Breast epithelium (tissue), 4 donors: Measurements from ENCODE around the gene KLHL36. TPM values are rescaled to one million over a fixed set of nuclear protein-coding genes. Genes with fewer than 3 reads are reported as not detected.

Source experiments
- DNase-seq, 2 donors: peaks; one replicate each; pipeline ENCODE4 v3.0.0-alpha.2; 2019; ENCODE audit warnings: low spot score in 2 of 2
- H3K27ac ChIP-seq, 2 donors: fragments of 200-600 bp; sonication (generic) in 1 of 2; one replicate each; pipeline ENCODE4 v1.5.1; 2016 to 2019; ENCODE audit warnings: mild to moderate bottlenecking in 1 of 2
- H3K27me3 ChIP-seq, 2 donors: fragments of 200-600 bp; sonication (generic) in 1 of 2; one replicate each; pipeline versions ENCODE4 v1.5.1 to v1.6.0; 2017 to 2019; ENCODE audit warnings: control low read depth in 1 of 2, mild to moderate bottlenecking in 1 of 2
- H3K36me3 ChIP-seq: fragments of 200-600 bp; one replicate; pipeline ENCODE4 v1.5.1; 2019
- H3K4me1 ChIP-seq, 2 donors: fragments of 200-600 bp; sonication (generic); one replicate each; pipeline ENCODE4 v1.5.1; 2016 to 2019; ENCODE audit warnings: control low read depth in 1 of 2
- H3K4me3 ChIP-seq, 3 donors: fragments of 200-600 bp; sonication (generic); 1 replicate in 2 of 3; 2 replicates in 1 of 3; pipeline ENCODE4 v1.5.1; 2016 to 2019; ENCODE audit warnings: mild to moderate bottlenecking in 3 of 3, moderate library complexity in 2 of 3
- H3K9me3 ChIP-seq, 2 donors: fragments of 200-600 bp; sonication (generic) in 1 of 2; one replicate each; pipeline ENCODE4 v1.5.1; 2016 to 2019; ENCODE audit warnings: control low read depth in 1 of 2
- CTCF ChIP-seq, 3 donors: fragments of 450-650 bp; IDR thresholded peaks; one replicate each; pipeline ENCODE4 v1.5.1; 2016 to 2017; ENCODE audit warnings: antibody characterized with exemption in 3 of 3, mild to moderate bottlenecking in 3 of 3, moderate library complexity in 3 of 3
- POLR2A ChIP-seq: fragments of 450-650 bp; IDR thresholded peaks from one replicate; pipeline ENCODE4 v1.6.1; 2016; ENCODE audit warnings: antibody characterized with exemption, mild to moderate bottlenecking, moderate library complexity
- POLR2AphosphoS5 ChIP-seq, 3 donors: sonication (generic); formaldehyde crosslinking; IDR thresholded peaks; one replicate each; pipeline ENCODE4 v1.6.1; 2017; ENCODE audit warnings: antibody characterized with exemption in 3 of 3
- intact Hi-C: fragments of 100-400 bp; cut with DNase I; formaldehyde crosslinking; loops from one replicate; pipeline ENCODE4 v1.15.1; 2023; ENCODE audit warnings: low total_unique reads
- total RNA-seq, 3 donors: library from RNA; depleted of rRNA; stranded (reverse); fragments of >200 nt; gene quantifications; one replicate each; pipeline ENCODE4 v1.1.0, GENCODE V29; 2016

KLHL36 gene
- total RNA-seq, 3 donors from 2014 or later = 51.5 to 61.4 (median 59.4) TPM

GRCh38 chr16:84699712-84700445 is 51.6 kb downstream of the KLHL36 start, which contains the start of gene USP10:
USP10 (plus strand) TSS chr16:84700000; CDS start chr16:84700091, 91 bp downstream.
- peak within 1 kb of the TSS; percentile 89 to 96 for H3K27ac ChIP-seq
- intact Hi-C loops = no loop called here
- DNase-seq = peak; percentile 69 to 70
- H3K4me1 ChIP-seq = peaks cover 5 to 11% of the 10 kb centered on the region in 2 donors
- no peaks in the 10 kb centered on the region for H3K27me3 ChIP-seq
- no peak for TF ChIP-seq POLR2AphosphoS5 (IDR thresholded peaks at IDR 0.05)
- no peak for TF ChIP-seq POLR2A
- no peak for TF ChIP-seq CTCF (IDR thresholded peaks at IDR 0.05)
- H3K36me3 ChIP-seq = no peaks in the 10 kb centered on the region
- no peaks in the 10 kb centered on the region for H3K9me3 ChIP-seq
- peak within 1 kb of the TSS; percentile 95 to 100 (median 99) for H3K4me3 ChIP-seq

GRCh38 chr16:84700446-84701300 is 52.4 kb downstream of the KLHL36 start:
- DNase-seq = no peak
- TF ChIP-seq CTCF (IDR thresholded peaks at IDR 0.05) = no peak
- no peak for TF ChIP-seq POLR2A
- TF ChIP-seq POLR2AphosphoS5 (IDR thresholded peaks at IDR 0.05) = no peak
- H3K27ac ChIP-seq = peak overlapping the region; percentile 89 to 96
- H3K9me3 ChIP-seq = no peaks in the 10 kb centered on the region
- intact Hi-C loops = no loop called here
- H3K27me3 ChIP-seq = no peaks in the 10 kb centered on the region
- H3K4me3 ChIP-seq = peak overlapping the region; percentile 95 to 100 (median 99)
- peaks cover 5 to 11% of the 10 kb centered on the region in 2 donors for H3K4me1 ChIP-seq
- H3K36me3 ChIP-seq = no peaks in the 10 kb centered on the region

GRCh38 chr16:84703681-84704080 is 55.4 kb downstream of the KLHL36 start:
- Histone ChIP-seq H3K36me3 (no peaks in the 10 kb centered on the region), H3K4me3 (no peak overlapping the region), H3K9me3 (no peaks in the 10 kb centered on the region), H3K27me3 (no peaks in the 10 kb centered on the region), H3K4me1 (peaks cover 5 to 11% of the 10 kb centered on the region in 2 donors), H3K27ac (no peak overlapping the region)
- no peak for TF ChIP-seq POLR2A
- no peak for TF ChIP-seq POLR2AphosphoS5 (IDR thresholded peaks at IDR 0.05)
- TF ChIP-seq CTCF (IDR thresholded peaks at IDR 0.05) = no peak
- intact Hi-C loops = no loop called here
- no peak for DNase-seq

GRCh38 chr16:84704253-84704652 is 55.9 kb downstream of the KLHL36 start:
- Histone ChIP-seq H3K9me3 (no peaks in the 10 kb centered on the region), H3K4me1 (peaks cover 2 to 11% of the 10 kb centered on the region in 2 donors), H3K27ac (no peak overlapping the region), H3K27me3 (no peaks in the 10 kb centered on the region), H3K4me3 (no peak overlapping the region), H3K36me3 (no peaks in the 10 kb centered on the region)
- TF ChIP-seq POLR2AphosphoS5 (IDR thresholded peaks at IDR 0.05) = no peak
- no peak for TF ChIP-seq CTCF (IDR thresholded peaks at IDR 0.05)
- TF ChIP-seq POLR2A = no peak
- intact Hi-C loops = no loop called here
- no peak for DNase-seq
